Stimulated activated CD4-positive, alpha-beta T cell treated with anti-CD3 and anti-CD28 coated beads, Interleukin-1b, Interleukin-23, amount 100 ng/mL, for 4 hours (primary cell): ENCODE results near the gene YOD1.

ENCODE experiments used
- DNase-seq, 2 donors: peaks; one replicate each; pipeline ENCODE4 v3.0.0-alpha.2; 2020; ENCODE audit warnings: low read depth in 2 of 2

The YOD1 gene

DNA sequence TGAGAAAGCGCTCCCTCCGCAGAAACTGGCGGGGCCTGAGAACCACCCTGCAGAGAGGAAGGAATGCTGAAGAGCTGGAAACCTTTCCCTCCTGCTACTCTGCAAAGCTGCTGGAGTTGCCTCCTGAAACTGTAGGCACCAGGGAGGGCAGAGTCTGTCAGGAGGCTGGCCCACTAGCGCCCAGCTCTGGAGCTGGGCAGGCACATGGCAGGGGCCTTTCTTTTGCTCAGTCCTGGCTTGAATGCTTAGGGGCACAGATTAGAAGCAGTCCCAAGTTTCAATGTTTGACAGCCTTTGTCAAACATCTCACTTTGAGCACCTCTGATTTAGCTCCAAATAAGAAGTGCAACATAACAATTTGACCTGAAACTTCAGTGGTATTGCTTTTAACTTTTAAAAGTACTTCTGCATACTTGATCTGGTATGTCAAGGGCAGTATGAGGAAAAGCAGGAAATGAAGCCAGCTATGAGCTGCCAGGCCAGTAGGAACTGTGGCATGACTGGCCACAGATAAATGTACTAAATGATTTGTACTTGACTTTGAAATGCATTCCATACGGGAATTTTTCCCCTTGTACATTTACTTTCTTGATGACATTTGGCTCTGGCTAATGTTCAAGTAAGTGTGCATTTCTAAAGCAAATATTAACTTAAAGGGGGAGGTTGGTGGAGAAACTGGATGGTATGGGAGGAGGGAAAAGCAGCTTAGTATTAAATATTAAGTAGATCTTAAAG, 25.7 kb downstream of the YOD1 start:
- no peak for DNase-seq

DNA sequence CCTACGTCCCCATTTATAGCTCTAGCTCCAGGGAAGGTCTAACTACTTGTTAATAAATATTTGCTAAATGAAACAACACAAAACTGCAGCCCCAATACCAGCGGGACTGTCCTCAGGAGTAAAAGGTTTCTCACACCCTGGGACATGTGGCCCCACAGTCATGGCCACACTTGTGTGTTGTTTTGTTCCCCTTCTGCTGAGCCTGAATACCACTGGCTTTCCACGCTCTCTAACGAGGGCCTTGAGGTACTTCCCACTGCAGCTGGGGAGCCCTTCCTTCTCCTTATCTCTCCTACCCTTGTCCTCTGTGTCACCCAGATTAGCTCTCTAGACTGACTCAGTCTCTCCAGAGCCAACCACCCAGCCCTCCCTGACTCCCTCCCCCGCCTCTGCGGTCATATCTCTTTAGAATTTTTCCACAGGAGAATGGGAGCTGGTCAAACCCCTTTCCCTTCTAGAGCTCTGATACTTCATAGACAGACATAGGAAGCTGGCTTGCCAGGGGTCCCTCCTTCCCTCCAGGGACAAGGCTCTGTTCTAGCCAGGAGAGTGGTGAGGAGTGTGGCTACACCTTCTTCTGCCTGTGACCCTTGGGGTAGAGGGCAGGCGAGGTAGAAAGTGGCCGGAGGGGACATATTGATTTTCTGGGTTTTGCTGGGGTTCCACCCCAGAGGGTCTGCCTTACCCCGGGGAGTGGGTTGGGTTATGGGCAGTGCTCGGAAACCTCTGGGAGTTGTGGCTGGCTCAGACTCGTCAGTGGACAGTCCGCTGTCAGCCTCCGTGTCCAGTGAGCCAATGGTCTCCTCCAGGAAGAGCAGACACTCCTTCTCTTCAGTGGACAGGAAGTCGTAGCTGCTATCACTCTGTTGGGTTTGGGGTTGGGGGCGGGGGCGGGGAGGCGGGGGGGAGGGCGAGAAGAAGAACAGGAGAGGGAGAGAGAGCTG, 26.5 kb downstream of the YOD1 start:
- no peak for DNase-seq

DNA sequence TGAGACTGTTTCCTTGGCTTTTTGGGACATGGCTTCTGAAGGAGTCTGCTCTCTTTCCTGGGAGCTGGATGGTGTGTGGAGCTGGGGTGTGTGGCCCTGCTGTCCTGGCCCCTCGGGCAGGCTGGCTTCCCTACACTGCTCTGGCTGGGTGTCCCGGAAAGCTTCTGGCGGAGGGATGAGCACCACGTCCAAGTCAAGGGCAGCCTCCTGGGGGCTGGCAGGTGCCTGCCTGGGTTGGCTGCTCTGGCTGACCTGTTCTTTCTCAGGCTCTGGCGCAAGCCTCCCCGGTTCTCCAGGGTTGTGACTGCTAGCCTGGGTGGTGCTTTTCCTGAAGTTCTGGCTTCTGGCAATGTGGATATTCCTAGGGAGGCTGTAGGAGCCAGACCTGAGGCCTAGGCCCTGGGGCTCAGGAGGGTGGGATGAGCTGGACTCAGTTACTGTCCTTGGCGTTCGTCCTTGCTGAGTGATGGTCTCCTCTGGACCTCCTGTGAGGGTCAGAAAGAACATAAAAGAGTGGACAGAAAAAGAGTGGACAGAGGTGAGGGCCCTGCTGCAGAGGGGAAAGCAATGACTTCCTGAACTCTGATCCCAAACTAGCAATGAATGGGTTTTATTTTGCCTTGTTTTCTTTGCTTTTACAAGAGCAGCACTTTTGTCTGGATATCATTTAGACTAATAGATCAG, 27.9 kb downstream of the YOD1 start:
- DNase-seq = no peak

DNA sequence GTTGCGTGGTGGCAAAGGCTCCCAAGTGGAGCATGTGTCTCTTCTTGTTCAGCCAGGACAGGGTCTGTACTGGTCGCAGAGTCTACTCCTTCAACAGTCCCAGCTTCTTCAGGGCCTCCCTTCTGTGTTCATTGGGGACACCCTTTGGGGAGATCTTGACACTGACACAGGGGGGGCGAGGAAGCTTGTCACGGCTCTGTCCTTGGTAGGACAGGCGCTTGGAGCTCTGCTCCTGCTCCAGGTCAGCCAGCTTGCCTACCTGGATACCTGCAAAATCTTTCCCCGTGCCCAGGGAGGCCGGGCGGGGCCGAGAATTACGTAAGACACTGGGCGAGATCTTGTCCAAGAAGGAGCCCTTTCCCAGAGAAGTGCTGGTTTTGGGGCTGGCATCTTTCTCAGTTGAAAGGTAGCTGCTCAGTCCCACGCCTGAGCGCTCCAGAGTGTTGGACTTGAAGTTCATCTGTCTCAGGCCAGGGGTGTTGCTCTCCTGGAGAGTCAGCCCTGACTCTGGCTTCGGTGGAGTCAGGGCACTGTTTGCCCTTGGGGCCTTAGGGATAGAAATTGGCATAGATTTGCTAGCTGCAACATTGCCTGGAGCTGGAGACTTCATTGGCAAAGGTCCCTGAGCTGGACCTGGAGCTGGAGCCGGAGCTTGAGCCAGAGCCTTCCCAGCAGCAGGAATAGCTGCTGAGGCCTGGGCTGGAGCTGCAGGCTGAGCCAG, 29.0 kb downstream of the YOD1 start:
- no peak for DNase-seq

DNA sequence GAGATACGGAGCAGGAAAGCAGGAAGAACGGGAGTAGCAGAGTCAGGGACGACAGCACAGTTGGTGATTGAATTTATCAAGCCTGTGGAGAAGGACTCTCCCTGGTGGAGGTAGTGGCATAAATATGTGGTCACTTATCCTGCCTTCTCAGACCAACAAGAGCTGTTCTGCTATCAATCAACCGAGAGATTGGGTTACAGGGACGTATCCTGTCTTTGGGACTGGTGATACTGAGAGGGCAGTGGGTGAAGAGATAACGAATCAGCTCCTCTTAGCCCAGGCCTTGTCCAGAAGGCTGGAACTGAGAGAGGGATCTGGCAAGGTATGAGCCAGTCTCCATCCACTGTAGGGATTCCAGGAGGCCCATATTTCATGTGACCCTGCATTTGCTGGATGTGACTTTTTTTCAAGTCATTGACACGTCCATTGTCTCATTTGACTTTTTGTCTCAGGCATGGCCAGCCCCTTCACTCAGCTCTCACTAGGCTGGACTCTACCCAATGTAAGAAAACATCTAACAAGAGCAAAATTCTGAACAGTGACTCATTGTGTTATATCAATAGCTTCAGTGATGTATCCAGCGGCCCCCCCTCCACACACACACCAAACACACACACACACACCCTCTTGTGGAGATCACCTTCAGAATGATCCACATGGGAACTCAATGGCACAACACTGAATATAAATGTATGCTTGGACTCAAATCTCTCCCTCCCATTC, 29.7 kb downstream of the YOD1 start:
- no peak for DNase-seq

DNA sequence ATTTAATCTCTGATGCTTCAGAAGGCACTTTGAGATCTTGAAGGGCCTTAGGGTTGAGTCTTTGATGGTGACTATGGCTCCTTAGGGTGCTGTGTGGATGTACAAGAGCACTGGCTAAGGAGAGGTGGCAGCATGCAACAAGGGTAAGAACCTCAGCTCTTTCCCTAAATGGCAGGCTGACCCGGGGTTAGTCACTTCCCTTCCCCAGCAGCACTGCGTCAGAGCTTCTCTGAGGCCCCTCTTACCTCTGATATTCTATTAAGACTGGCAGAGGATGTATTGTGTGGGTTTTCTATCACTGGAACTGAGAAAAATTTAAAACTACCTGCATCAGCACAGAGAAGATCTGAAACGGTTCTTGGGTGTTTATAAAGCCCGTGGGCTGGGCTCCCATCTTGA, 30.3 kb downstream of the YOD1 start:
- DNase-seq = no peak

DNA sequence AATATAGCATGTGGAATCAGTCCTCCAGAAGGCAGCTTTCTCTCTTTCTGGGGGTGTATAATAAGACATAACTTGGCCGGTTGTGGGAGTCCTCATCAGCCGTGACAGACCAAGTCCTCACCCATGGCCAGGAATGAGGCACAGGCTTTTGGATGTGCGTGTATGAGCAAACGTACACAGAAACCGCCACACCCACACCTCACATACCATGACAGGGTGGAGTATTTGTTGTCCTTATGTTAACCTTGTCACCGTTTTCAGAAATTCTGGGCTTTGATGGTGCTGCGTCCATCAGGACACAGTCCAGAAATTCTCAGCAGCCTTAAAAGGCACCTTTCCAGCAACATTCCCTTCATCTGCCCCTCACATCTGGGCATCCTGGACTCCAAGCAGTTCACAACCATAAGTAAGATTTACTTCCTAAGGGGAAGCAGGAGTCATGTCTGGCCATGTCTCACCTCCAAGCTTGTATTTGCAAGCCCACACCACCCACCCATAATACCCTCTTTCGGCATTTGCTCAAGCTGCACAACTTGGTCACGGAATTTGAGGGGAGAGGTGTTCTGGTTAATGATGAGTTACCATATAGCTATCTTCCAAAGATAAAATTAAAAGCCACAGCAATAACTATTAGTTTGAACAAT, 30.8 kb downstream of the YOD1 start:
- DNase-seq = no peak

DNA sequence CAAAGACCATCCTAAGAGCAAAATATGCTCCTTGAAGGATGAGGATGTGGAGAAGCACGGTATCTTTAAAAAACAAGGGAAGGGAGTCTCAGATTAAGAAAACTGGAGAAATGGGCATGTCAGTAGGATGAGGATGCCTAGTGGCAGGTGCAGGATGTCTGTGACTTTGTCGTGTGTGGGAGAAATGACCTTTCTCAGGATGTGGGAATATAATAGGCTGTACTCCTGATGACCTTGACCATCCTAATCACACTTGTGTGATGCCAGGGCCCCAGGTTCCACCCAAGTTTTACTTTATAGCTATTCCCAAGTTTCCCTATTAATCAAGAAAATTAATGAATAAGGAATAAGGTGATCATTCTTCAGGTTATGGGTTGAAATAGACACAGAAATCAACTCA, 31.3 kb downstream of the YOD1 start:
- no peak for DNase-seq

DNA sequence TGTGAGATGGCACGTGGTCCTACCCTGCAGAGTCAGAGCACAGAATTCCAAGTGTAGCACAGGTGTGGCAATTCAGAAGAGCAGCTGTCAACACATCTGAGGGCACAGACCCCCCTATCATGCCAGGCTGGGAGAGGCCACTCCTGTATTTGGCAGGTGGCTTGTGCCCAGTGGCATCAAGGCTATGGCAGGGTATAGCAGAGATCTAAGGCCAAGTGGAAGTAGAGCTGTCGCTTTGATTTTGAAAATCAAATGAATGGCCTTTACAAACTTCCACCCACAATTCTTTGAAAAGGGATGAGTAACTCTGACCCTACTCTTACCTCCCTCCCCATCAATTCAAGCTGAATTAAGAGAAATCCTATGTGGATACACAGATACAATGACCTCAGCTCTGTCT, 31.8 kb downstream of the YOD1 start:
- no peak for DNase-seq

DNA sequence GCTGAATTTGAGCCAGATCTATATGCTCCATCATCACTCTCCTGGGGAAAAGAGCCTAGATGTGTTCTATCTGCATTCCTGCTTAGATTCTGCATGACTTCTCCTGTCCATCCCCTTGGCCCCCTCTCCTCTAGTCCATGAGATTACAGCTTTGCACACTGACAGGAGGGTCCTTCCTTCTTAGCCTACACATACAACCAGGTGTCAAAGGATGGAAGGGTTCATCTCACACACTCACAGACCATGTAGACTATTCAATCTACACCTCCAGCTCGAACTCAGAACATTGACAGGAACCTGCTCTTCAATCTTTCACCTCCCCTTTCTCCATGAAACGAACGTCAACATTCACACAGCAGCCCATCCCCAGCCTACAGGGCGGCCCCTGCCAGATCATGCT, 32.3 kb downstream of the YOD1 start:
- DNase-seq = no peak

DNA sequence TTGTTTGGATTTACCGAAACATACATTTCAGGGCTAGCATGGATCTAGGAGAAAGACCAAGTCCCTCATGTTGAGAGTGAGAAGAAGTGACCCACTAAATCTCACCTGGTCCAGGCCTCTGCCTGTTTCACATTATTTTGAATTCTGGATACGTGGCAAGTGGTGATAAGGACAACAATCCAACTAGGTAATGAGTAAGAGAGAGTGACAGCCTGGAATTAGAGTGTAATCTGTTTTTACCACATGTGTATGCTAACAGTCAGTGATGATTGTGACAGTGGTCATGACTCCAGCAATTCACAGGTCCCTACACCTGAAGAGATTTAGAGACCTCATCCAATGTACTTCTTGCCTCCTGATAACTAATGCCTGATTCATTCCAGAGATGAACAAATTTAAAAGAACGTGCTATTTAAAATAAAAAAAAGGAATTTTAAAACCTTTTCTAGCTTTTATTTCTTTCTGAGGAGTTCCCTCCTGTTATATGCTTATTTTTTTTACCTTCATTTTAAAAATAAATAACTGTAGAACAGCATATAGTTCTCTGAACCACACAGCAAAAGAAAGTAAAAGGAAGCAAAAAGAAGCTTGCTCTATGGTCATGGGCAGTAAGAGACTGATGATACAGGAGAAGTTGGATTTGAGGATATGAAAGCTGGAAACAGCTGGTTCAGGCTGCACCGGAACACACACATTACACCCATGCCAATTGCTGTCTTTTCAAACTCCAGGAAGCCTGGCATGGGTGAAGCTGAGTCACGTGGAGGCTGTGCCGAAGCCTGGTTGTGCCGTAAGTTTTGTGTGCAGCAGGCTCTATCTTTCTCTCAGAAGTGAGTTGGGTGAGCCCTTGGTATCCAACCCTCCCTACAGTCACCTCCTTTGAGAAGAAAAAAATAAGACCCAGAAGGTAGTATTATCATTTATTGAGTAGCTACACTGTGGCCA, 33.1 kb downstream of the YOD1 start:
- no peak for DNase-seq

DNA sequence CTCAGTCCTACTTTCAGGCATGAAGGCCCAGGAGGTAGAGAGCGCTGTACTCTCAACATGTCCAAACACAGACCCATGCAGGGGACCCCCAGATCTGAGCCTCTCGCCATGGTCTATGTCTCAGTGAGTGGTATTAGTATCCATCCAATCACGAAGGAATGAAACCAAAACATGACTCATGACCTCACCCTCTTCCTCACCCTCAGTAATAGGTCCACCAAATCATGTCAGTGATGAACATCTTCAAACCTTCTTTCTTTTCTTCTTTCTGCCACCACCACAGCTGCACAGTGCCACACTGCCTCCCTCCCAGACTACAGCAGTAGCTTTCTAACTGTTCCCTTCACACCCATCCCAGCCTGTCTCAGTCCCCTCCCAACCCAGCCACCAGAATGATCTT, 35.2 kb downstream of the YOD1 start:
- no peak for DNase-seq

DNA sequence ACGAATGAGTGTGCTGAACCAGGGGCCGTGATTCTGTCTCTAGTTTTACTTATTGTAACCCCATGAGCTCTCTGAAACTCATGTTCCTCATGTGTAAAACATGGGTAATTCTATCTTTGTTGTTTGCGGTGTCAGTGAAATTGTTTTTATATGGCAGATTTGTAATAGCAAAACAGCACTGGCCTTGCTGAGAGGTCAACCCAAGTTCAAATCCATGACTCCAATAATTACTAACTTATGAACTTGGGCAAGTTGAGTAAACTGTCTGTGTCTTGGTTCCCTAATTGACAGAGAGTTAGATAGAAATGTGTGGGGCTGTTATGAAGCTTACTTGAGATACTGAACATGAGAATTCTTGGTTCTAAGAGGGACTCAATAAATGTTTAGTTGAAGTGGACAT, 36.3 kb downstream of the YOD1 start:
- DNase-seq = no peak

DNA sequence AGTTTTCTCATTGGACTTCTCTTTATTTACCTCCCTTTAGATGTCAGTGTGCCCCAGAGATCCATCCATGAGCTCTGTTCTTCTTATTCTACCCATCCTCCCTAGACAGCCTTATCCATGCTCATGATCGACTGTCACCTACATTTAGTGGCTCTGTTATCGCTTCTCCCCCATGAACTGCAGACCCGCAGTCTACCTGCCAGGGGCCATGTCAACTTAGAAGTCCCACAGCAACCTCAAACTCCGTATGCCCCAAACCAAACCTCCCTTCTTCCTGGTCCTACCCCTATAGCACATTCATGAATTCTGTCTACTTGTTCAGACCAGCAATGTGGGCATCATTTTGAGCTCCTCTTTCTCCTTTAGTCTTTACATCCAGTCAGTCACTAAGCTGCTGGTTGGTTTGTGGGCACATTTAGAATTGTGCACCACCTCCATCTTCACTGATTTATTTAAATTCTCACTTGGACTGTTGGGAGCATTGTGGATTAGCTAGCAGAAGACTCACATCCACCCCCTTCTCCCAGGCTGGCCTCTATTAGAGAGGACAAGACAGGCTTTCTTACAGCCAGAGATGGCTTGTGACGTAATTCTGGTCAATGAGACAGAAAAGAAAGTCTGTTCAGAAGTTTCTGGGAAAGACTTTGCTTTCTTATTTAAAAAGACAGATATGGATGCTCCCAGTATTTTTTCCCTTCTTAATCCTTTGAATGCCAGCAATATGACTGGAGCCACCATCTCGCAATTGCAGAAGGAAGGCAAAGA, 37.5 kb downstream of the YOD1 start:
- no peak for DNase-seq

DNA sequence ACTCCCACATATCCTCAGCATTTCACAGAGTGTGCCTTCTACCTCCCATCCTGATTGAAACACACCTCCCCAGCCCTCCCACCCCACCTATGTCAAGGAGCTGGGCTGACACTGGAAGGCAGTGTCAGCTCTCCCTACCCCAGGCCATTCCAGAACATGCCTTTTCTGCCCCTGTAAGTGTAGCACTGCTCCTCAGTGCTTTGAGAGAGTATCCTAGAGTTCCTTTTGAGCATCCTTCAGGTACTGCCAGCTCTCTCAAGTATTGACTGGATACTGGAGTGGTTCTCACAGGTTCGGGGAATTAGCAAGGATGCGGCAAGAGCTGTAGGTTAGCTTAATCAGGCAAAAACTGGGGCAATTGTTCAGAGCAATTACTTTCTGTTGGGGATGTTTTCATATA, 40.3 kb downstream of the YOD1 start:
- no peak for DNase-seq

DNA sequence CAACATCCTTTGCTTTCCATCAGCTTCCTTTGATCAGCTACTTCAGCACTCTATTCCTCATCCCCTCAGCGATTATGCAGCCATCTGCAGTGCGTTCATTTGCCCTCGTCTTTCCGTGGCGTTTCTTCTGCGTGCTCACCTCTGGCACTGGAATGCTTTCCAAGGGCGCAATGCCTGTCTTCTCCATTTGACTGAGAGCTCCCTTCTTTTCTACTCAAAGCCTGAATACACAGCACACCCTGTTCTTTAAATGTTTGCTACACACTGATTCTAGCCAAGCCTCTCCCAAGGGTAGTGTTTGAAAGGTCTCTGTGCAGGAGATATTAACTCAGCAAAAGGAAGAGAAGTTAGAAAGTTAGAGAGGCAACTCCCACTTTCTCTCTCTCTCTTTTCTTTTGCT, 41.1 kb downstream of the YOD1 start:
- no peak for DNase-seq

DNA sequence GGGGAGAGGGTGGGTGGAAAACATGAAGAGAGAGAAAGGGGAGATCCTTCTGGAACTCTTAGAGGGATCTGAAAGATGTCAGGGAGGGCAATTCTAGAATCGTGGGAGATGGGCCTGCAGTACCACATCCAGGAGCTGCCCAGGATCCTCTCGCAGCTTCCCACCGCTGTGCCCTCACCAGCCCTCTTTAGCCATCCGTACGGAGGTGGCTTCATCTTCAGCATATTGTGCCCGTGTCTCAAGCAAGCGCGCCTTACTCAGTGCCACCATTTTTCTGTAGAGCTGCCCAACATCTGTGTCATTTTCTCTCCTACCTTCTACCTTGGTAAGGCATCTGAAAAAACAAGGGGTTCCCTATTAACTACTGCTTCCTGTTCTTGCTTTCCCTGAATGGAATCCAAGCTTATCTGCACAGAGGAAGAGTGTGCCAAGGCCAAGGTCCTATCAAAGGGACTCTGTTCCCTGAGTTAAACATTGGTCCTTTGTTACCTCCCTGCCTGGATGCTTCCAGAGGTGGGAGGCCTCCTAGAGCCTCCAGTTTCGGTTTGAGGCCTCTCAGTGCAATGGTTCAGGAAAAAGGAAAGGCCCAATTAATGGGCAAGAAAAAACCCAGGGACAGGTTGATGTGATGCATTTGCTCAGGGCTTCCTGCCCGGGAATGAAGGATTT, 41.7 kb downstream of the YOD1 start:
- DNase-seq = no peak

DNA sequence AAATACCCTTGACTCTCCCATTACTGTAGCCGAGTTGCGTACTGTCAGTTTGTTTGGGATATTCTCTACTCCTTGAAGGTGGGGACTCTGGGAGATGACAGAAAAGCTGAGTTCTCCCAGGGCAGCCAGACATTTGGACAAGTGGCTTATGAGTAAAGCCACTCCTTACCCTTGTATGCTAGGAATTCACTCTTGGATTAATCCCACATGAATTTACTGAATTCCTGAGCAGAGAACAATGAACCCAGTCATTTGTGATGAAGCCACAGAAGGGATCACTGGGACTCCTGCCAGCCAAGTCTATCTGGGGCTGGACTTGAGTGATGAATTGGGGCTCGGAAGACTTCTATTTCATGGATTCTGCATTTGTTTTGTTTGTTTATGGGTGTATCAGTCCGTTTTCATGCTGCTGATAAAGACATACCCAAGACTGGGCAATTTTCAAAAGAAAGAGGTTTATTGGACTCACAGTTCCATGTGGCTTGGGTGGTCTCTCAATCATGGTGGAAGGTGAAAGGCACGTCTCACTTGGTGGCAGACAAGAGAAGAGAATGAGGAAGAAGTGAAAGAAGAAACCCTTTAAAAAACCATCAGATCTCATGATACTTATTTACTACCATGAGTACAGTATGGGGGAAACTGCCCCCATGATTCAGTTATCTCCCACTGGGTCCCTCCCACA, 43.5 kb downstream of the YOD1 start:
- no peak for DNase-seq
